ENCODE results near the gene AKT3. TPM values are rescaled to one million over a fixed set of nuclear protein-coding genes. Genes with fewer than 3 reads are reported as not detected.

Gene AKT3
- total and polyA plus RNA-seq, 2 of the 8 experiments (the other 6 are each of a cell fraction or from before 2014, with no cell fraction given) = 6.0 to 36.4 TPM

GRCh38 chr1:243520831-243521230 lies 329.2 kb downstream of the AKT3 start:
- Histone ChIP-seq H3K27ac (ENCODE audit: low read depth, low read length) (no peak overlapping the region), H2BK20ac (ENCODE audit: low read length) (no peak overlapping the region), H3K23me2 (ENCODE audit: low read depth, low read length) (no peaks in the 10 kb centered on the region), H3K23ac (ENCODE audit: insufficient read length) (no peak overlapping the region), H2BK120ac (replicated peaks; ENCODE audit: low read depth, low read length) (no peak overlapping the region), H3K79me1 (ENCODE audit: low read depth, low read length) (no peaks in the 10 kb centered on the region), H4K91ac (replicated peaks; ENCODE audit: insufficient read length, low read length) (no peak overlapping the region), H2BK12ac (ENCODE audit: low read depth, low read length) (no peak overlapping the region), H4K20me1 (replicated peaks in 1 of 2; ENCODE audit: control insufficient read depth in 1 of 2, insufficient read depth in 2 of 2, low read length in 2 of 2) (no peaks in the 10 kb centered on the region), H3K4me2 (ENCODE audit: insufficient read depth in 1 of 2, low read depth in 2 of 2, low read length in 2 of 2) (no peak overlapping the region), H3K18ac (ENCODE audit: extremely low read depth, low read length) (no peak overlapping the region), H2BK15ac (ENCODE audit: low read length) (no peak overlapping the region), H4K5ac (ENCODE audit: insufficient read length, low read depth, low read length) (no peak overlapping the region), H3K36me3 (ENCODE audit: control insufficient read depth in 2 of 4, insufficient read depth in 4 of 4, low read length in 3 of 4) (no peaks in the 10 kb centered on the region; a peak in 1 of 8 replicates), H3K14ac (ENCODE audit: insufficient read length) (no peak overlapping the region), H2AFZ (ENCODE audit: low read length) (no peak overlapping the region), H2BK5ac (ENCODE audit: low read depth, low read length) (no peak overlapping the region), H3K4ac (replicated peaks; ENCODE audit: insufficient read length, low read depth, low read length) (no peak overlapping the region), H3K4me1 (replicated peaks in 1 of 4; ENCODE audit: control insufficient read depth in 3 of 4, insufficient read depth in 4 of 4, low read length in 3 of 4) (no peaks in the 10 kb centered on the region), H3K56ac (replicated peaks; ENCODE audit: insufficient read length, low read depth, low read length) (no peak overlapping the region), H3K79me2 (ENCODE audit: control insufficient read depth in 1 of 2, insufficient read depth in 2 of 2, low read length in 2 of 2) (no peaks in the 10 kb centered on the region), H3K9me3 (ENCODE audit: insufficient read depth in 2 of 2, low read depth in 1 of 2, low read length in 1 of 2) (peaks cover 3 to 7% of the 10 kb centered on the region in 2 experiments; a peak in 3 of 4 replicates), H2AK5ac (ENCODE audit: low read depth, low read length) (no peak overlapping the region), H3K9ac (replicated peaks in 1 of 4; ENCODE audit: extremely low read depth in 1 of 4, low read depth in 3 of 4, low read length in 3 of 4) (no peak overlapping the region), H3K27me3 (replicated peaks in 1 of 4; ENCODE audit: control insufficient read depth in 3 of 4, extremely low read depth in 1 of 4, insufficient read depth in 3 of 4, low read length in 3 of 4) (no peaks in the 10 kb centered on the region), H3K4me3 (ENCODE audit: extremely low read depth in 1 of 4, insufficient read depth in 2 of 4, low read depth in 3 of 4, low read length in 4 of 4) (no peak overlapping the region), H4K8ac (ENCODE audit: extremely low read depth, insufficient read depth, low read length) (no peak overlapping the region)
- TF ChIP-seq RBBP5 (IDR thresholded peaks at IDR 0.05; ENCODE audit: borderline replicate concordance, low read depth, low read length) (no peak), HDAC6 (IDR thresholded peaks at IDR 0.05; ENCODE audit: low read depth, low read length) (no peak), POLR2A (IDR thresholded peaks at IDR 0.05; ENCODE audit: control extremely low read depth in 1 of 2, low read depth in 2 of 2, low read length in 2 of 2) (no peak), MAFK (IDR thresholded peaks at IDR 0.05; ENCODE audit: low read depth, low read length) (no peak), KDM5A (IDR thresholded peaks at IDR 0.05; ENCODE audit: low read length) (no peak)
- WGBS, 2 experiments (ENCODE audit: extremely low coverage in 1 of 2, insufficient coverage in 1 of 2, insufficient read length in 1 of 2, insufficient replicate concordance in 2 of 2, low coverage in 1 of 2, low lambda C conversion rate in 2 of 2, missing lambda C conversion rate in 1 of 2) = 91% methylated on average over 1 of the region's 1 CpG; no CpG with 5 or more reads in 1 of the 2 experiments
- POLR2A ChIA-PET (ENCODE audit: partially characterized antibody) = no interaction called here
- no peak for DNase-seq (ENCODE audit: low read depth in 1 of 2, low spot score in 2 of 2)
- no peak for FAIRE-seq
- CTCF ChIA-PET (ENCODE audit: partially characterized antibody) = no interaction called here

All from H1 (cell line).